OCI-LY1 (cell line): ENCODE data around the gene RDH5.

Experiments used
- H2AFZ ChIP-seq: fragments of 200-600 bp; sonication (generic), shearing (Covaris generic); 2 replicates; pipeline ENCODE4 v1.6.0; 2014; ENCODE audit warnings: antibody characterized with exemption, mild to moderate bottlenecking, low read length
- H3F3A ChIP-seq: fragments of 200-600 bp; sonication (generic), shearing (Covaris generic); 2 replicates; pipeline ENCODE4 v1.6.0; 2014; ENCODE audit warnings: mild to moderate bottlenecking, antibody characterized with exemption, low read length, moderate library complexity; ENCODE audit not compliant: insufficient read depth
- H3K27ac ChIP-seq: fragments of 200-600 bp; sonication (generic); 2 replicates; pipeline ENCODE4 v1.5.1; 2014; ENCODE audit warnings: low read length, mixed run types, mild to moderate bottlenecking, low read depth; ENCODE audit not compliant: poor library complexity, severe bottlenecking
- H3K27me3 ChIP-seq: fragments of 200-600 bp; sonication (generic); 2 replicates; pipeline ENCODE4 v1.6.0; 2014; ENCODE audit warnings: antibody characterized with exemption, mild to moderate bottlenecking, low read length, moderate library complexity; ENCODE audit not compliant: insufficient read depth
- H3K36me3 ChIP-seq: fragments of 200-600 bp; sonication (generic); 2 replicates; pipeline ENCODE4 v1.6.1; 2014; ENCODE audit warnings: mild to moderate bottlenecking, antibody characterized with exemption, low read length, moderate library complexity, mixed read lengths; ENCODE audit not compliant: insufficient read depth
- H3K4me1 ChIP-seq: fragments of 200-600 bp; sonication (generic); 2 replicates; pipeline ENCODE4 v1.5.1; 2014; ENCODE audit warnings: mild to moderate bottlenecking, low read length, moderate library complexity; ENCODE audit not compliant: insufficient read depth, severe bottlenecking
- H3K4me2 ChIP-seq: fragments of 200-600 bp; sonication (generic), shearing (Covaris generic); 2 replicates; pipeline ENCODE4 v1.6.1; 2014; ENCODE audit warnings: low read length
- H3K4me3 ChIP-seq: fragments of 200-600 bp; sonication (generic); 2 replicates; pipeline ENCODE4 v1.5.1; 2014; ENCODE audit warnings: low read length, low read depth, mild to moderate bottlenecking, mixed read lengths; ENCODE audit not compliant: poor library complexity, severe bottlenecking
- H3K79me2 ChIP-seq: fragments of 200-600 bp; shearing (Covaris generic); 2 replicates; pipeline ENCODE4 v1.6.1; 2016; ENCODE audit warnings: mixed run types, low read length, mixed read lengths; ENCODE audit not compliant: insufficient read depth
- H3K9ac ChIP-seq: fragments of 200-600 bp; sonication (generic), shearing (Covaris generic); 2 replicates; pipeline ENCODE4 v1.6.1; 2014; ENCODE audit warnings: mild to moderate bottlenecking, low read length, mixed read lengths
- H3K9me2 ChIP-seq: fragments of 200-600 bp; sonication (generic), shearing (Covaris generic); 2 replicates; pipeline ENCODE4 v1.6.1; 2014; ENCODE audit warnings: low read depth, mild to moderate bottlenecking, low read length, mixed read lengths
- H3K9me3 ChIP-seq: fragments of 200-600 bp; shearing (Covaris generic); 2 replicates; pipeline ENCODE4 v1.6.1; 2014; ENCODE audit warnings: low read length, mixed read lengths
- H4K20me1 ChIP-seq: fragments of 200-600 bp; sonication (generic), shearing (Covaris generic); 2 replicates; pipeline ENCODE4 v1.6.0; 2016; ENCODE audit warnings: mild to moderate bottlenecking, low read length; ENCODE audit not compliant: insufficient read depth
- CTCF ChIP-seq: fragments of 200-600 bp; sonication (generic), shearing (Covaris generic); IDR thresholded peaks from 2 replicates; pipeline ENCODE4 v1.5.1; 2017; ENCODE audit warnings: mild to moderate bottlenecking, antibody characterized with exemption, low read length, moderate library complexity, mixed read lengths
- EZH2 ChIP-seq: fragments of 200-600 bp; sonication (generic), shearing (Covaris generic); IDR thresholded peaks from 2 replicates; pipeline ENCODE4 v1.8.0; 2017; ENCODE audit warnings: borderline replicate concordance, mixed run types, mild to moderate bottlenecking, antibody characterized with exemption, low read length, moderate library complexity, mixed read lengths

The RDH5 gene

GRCh38 chr12:55699471-55700055, 20.6 kb upstream of the RDH5 start:
- no peak overlapping the region for H3K4me3 ChIP-seq
- H2AFZ ChIP-seq = no peak overlapping the region
- no peaks in the 10 kb centered on the region for H3K9me3 ChIP-seq
- H3K9ac ChIP-seq = no peak overlapping the region
- no peak overlapping the region for H3K4me2 ChIP-seq
- H3K9me2 ChIP-seq = no peaks in the 10 kb centered on the region
- H3K4me1 ChIP-seq = no peaks in the 10 kb centered on the region
- no peak for TF ChIP-seq CTCF
- no peak for TF ChIP-seq EZH2
- no peaks in the 10 kb centered on the region for H3K79me2 ChIP-seq
- no peaks in the 10 kb centered on the region for H3K36me3 ChIP-seq
- peaks cover 8% of the 10 kb centered on the region; the same call in 1 of the 2 replicates for H3K27me3 ChIP-seq
- H3F3A ChIP-seq = no peaks in the 10 kb centered on the region
- H3K27ac ChIP-seq = no peak overlapping the region
- no peaks in the 10 kb centered on the region for H4K20me1 ChIP-seq

- Histone ChIP-seq H3K4me1 (no peaks in the 10 kb centered on the region), H3K27ac (no peak overlapping the region), H3K9me3 (no peaks in the 10 kb centered on the region), H3K4me3 (no peak overlapping the region), H3K27me3 (peaks cover 8% of the 10 kb centered on the region; the same call in 1 of the 2 replicates), H2AFZ (no peak overlapping the region), H3K9ac (no peak overlapping the region), H3K9me2 (no peaks in the 10 kb centered on the region), H3K79me2 (no peaks in the 10 kb centered on the region), H3K36me3 (no peaks in the 10 kb centered on the region), H4K20me1 (no peaks in the 10 kb centered on the region), H3K4me2 (no peak overlapping the region), H3F3A (no peaks in the 10 kb centered on the region)
- TF ChIP-seq CTCF = no peak
- no peak for TF ChIP-seq EZH2
These were observed 19.8 kb upstream of the RDH5 start for GRCh38 chr12:55700255-55701018.

- Histone ChIP-seq H4K20me1 (no peaks in the 10 kb centered on the region), H3K4me3 (no peak overlapping the region), H3K79me2 (no peaks in the 10 kb centered on the region), H3K27ac (no peak overlapping the region), H3K36me3 (no peaks in the 10 kb centered on the region), H3K4me1 (peaks cover 1% of the 10 kb centered on the region), H3K4me2 (no peak overlapping the region), H3K9me3 (no peaks in the 10 kb centered on the region), H3K9ac (no peak overlapping the region), H3F3A (no peaks in the 10 kb centered on the region), H3K9me2 (no peaks in the 10 kb centered on the region), H2AFZ (no peak overlapping the region), H3K27me3 (peaks cover 13% of the 10 kb centered on the region)
- TF ChIP-seq EZH2 = no peak
- TF ChIP-seq CTCF = no peak
These were observed 17.3 kb upstream of the RDH5 start for GRCh38 chr12:55702861-55703260.
